ENCODE results near the gene DLL1.

- TF ChIP-seq, protein P1, sequence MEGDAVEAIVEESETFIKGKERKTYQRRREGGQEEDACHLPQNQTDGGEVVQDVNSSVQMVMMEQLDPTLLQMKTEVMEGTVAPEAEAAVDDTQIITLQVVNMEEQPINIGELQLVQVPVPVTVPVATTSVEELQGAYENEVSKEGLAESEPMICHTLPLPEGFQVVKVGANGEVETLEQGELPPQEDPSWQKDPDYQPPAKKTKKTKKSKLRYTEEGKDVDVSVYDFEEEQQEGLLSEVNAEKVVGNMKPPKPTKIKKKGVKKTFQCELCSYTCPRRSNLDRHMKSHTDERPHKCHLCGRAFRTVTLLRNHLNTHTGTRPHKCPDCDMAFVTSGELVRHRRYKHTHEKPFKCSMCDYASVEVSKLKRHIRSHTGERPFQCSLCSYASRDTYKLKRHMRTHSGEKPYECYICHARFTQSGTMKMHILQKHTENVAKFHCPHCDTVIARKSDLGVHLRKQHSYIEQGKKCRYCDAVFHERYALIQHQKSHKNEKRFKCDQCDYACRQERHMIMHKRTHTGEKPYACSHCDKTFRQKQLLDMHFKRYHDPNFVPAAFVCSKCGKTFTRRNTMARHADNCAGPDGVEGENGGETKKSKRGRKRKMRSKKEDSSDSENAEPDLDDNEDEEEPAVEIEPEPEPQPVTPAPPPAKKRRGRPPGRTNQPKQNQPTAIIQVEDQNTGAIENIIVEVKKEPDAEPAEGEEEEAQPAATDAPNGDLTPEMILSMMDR (conservative IDR thresholded peaks at IDR 0.05 in 1 of 2, IDR thresholded peaks at IDR 0.05 in 1 of 2; ENCODE audit: extremely low read depth in 1 of 2, insufficient read depth in 1 of 2, low read depth in 1 of 2, low read length in 2 of 2) = no peak
- no peak for TF ChIP-seq EZH2 (IDR thresholded peaks at IDR 0.05; ENCODE audit: borderline replicate concordance, low read length)
Observed at GRCh38 chr6:170297576-170298330, 6.9 kb upstream of the DLL1 start.
